Measurements from ENCODE around the gene TMEM120A.

The TMEM120A gene

GRCh38 chr7:76002139-76002538 lies 7.7 kb upstream of the TMEM120A start:
- Histone ChIP-seq H3F3A (ENCODE audit: low read depth) (no peaks in the 10 kb centered on the region), H3K9me3 (ENCODE audit: insufficient read depth, low read depth, low read length) (no peaks in the 10 kb centered on the region), H3K4me2 (ENCODE audit: low read depth, low read length, poor library complexity, severe bottlenecking) (no peak overlapping the region), H3K79me2 (ENCODE audit: insufficient read depth, low read length) (no peaks in the 10 kb centered on the region), H3K9ac (ENCODE audit: low read depth, low read length, poor library complexity, severe bottlenecking) (no peak overlapping the region), H4K20me1 (ENCODE audit: insufficient read depth, low read length, poor library complexity, severe bottlenecking) (no peaks in the 10 kb centered on the region), H3K27me3 (ENCODE audit: insufficient read depth, low read length, poor library complexity, severe bottlenecking) (no peaks in the 10 kb centered on the region), H3K4me1 (ENCODE audit: insufficient read depth, low read length, poor library complexity, severe bottlenecking) (no peaks in the 10 kb centered on the region), H3K9me2 (replicated peaks; ENCODE audit: low read depth, low read length) (no peaks in the 10 kb centered on the region), H3K36me3 (ENCODE audit: insufficient read depth, low read length) (peaks cover 3% of the 10 kb centered on the region; the same call in 1 of the 2 replicates), H3K4me3 (ENCODE audit: low read length, poor library complexity, severe bottlenecking) (no peak overlapping the region), H2AFZ (ENCODE audit: low read length) (no peak overlapping the region)
- TF ChIP-seq, protein P1, sequence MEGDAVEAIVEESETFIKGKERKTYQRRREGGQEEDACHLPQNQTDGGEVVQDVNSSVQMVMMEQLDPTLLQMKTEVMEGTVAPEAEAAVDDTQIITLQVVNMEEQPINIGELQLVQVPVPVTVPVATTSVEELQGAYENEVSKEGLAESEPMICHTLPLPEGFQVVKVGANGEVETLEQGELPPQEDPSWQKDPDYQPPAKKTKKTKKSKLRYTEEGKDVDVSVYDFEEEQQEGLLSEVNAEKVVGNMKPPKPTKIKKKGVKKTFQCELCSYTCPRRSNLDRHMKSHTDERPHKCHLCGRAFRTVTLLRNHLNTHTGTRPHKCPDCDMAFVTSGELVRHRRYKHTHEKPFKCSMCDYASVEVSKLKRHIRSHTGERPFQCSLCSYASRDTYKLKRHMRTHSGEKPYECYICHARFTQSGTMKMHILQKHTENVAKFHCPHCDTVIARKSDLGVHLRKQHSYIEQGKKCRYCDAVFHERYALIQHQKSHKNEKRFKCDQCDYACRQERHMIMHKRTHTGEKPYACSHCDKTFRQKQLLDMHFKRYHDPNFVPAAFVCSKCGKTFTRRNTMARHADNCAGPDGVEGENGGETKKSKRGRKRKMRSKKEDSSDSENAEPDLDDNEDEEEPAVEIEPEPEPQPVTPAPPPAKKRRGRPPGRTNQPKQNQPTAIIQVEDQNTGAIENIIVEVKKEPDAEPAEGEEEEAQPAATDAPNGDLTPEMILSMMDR (conservative IDR thresholded peaks at IDR 0.05; ENCODE audit: low read length): no peak

DNA sequence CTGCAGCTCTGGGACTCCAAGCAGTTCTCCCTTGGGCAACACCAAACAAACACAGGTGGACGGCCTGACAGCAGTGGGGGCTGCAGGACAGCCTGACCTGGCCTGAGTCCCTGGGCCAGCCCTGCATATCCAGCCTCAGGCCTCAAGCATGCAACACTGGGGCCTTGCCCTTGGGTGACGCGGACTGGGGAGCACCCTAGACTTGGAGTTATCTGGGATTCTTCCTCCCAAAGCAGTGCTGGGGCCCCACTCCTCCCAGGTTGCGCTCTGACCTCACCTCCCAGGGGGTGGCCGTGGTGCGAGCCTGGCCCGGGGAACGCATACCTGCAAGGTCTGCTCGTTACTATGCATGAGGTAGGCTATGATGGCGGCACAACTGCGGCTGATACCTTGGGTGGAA lies 6.2 kb upstream of the TMEM120A start:
- Histone ChIP-seq H3K9me3 (ENCODE audit: insufficient read depth, low read depth, low read length) (no peaks in the 10 kb centered on the region), H3K9me2 (replicated peaks; ENCODE audit: low read depth, low read length) (no peaks in the 10 kb centered on the region), H3F3A (ENCODE audit: low read depth) (no peaks in the 10 kb centered on the region), H3K9ac (ENCODE audit: low read depth, low read length, poor library complexity, severe bottlenecking) (no peak overlapping the region), H3K4me2 (ENCODE audit: low read depth, low read length, poor library complexity, severe bottlenecking) (no peak overlapping the region), H3K79me2 (ENCODE audit: insufficient read depth, low read length) (no peaks in the 10 kb centered on the region), H3K36me3 (ENCODE audit: insufficient read depth, low read length) (peaks cover 3% of the 10 kb centered on the region; the same call in 1 of the 2 replicates), H2AFZ (ENCODE audit: low read length) (no peak overlapping the region), H3K27me3 (ENCODE audit: insufficient read depth, low read length, poor library complexity, severe bottlenecking) (no peaks in the 10 kb centered on the region), H4K20me1 (ENCODE audit: insufficient read depth, low read length, poor library complexity, severe bottlenecking) (no peaks in the 10 kb centered on the region), H3K4me3 (ENCODE audit: low read length, poor library complexity, severe bottlenecking) (no peak overlapping the region), H3K4me1 (ENCODE audit: insufficient read depth, low read length, poor library complexity, severe bottlenecking) (no peaks in the 10 kb centered on the region)
- no peak for TF ChIP-seq EZH2phosphoT487 (IDR thresholded peaks at IDR 0.05; ENCODE audit: borderline replicate concordance)
- TF ChIP-seq, protein P1 (conservative IDR thresholded peaks at IDR 0.05; ENCODE audit: low read length): no peak

DNA sequence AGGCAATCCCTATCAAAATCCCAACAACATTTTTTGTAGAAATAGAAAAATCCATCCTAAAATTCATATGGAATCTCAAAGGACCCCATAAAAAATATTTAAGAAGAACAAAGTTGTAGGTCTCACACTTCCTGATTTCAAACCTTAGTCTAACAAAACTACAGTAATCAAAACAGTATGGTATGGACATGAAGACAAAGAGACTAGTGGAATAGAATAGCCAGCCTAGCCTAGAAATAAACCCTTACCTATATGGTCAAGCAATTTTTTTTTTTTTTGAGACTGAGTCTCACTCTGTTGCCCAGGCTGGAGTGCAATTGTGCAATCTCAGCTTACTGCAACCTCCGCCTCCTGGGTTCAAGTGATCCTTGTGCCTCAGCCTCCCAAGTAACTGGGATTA lies 3.6 kb upstream of the TMEM120A start:
- no peaks in the 10 kb centered on the region for H3K27me3 ChIP-seq (ENCODE audit: insufficient read depth, low read length, poor library complexity, severe bottlenecking)
- no peaks in the 10 kb centered on the region for H3F3A ChIP-seq (ENCODE audit: low read depth)
- no peak overlapping the region for H3K4me3 ChIP-seq (ENCODE audit: low read length, poor library complexity, severe bottlenecking)
- no peaks in the 10 kb centered on the region for H3K36me3 ChIP-seq (ENCODE audit: insufficient read depth, low read length)
- peaks cover 7% of the 10 kb centered on the region for H3K4me1 ChIP-seq (ENCODE audit: insufficient read depth, low read length, poor library complexity, severe bottlenecking)
- H3K4me2 ChIP-seq (ENCODE audit: low read depth, low read length, poor library complexity, severe bottlenecking): no peak overlapping the region
- H3K9me2 ChIP-seq (replicated peaks; ENCODE audit: low read depth, low read length): no peaks in the 10 kb centered on the region
- H3K9ac ChIP-seq (ENCODE audit: low read depth, low read length, poor library complexity, severe bottlenecking): no peak overlapping the region
- H3K9me3 ChIP-seq (ENCODE audit: insufficient read depth, low read depth, low read length): no peaks in the 10 kb centered on the region
- H3K79me2 ChIP-seq (ENCODE audit: insufficient read depth, low read length): no peaks in the 10 kb centered on the region
- TF ChIP-seq, protein P1 (conservative IDR thresholded peaks at IDR 0.05; ENCODE audit: low read length): no peak
- no peak for TF ChIP-seq EZH2phosphoT487 (IDR thresholded peaks at IDR 0.05; ENCODE audit: borderline replicate concordance)
- peaks cover 3% of the 10 kb centered on the region for H4K20me1 ChIP-seq (ENCODE audit: insufficient read depth, low read length, poor library complexity, severe bottlenecking)
- no peak overlapping the region for H2AFZ ChIP-seq (ENCODE audit: low read length)

Measured in Loucy (cell line).